NCI-H128 (cell line): ENCODE results near the gene PWP2.
"Not testable (repeated sequence)": the region's sequence is repeated elsewhere in the genome, so short reads cannot be mapped to it uniquely, and the experiment has no call there.

Source experiments
- DNase-seq: peaks from one replicate; lab custom pipeline; 2025; ENCODE audit not compliant: unreplicated experiment; lab: John Stamatoyannopoulos, UW

PWP2 gene

GRCh38 chr21:44159349-44160297 is 52.4 kb downstream of the PWP2 start:
- DNase-seq, result not testable (repeated sequence)

DNA sequence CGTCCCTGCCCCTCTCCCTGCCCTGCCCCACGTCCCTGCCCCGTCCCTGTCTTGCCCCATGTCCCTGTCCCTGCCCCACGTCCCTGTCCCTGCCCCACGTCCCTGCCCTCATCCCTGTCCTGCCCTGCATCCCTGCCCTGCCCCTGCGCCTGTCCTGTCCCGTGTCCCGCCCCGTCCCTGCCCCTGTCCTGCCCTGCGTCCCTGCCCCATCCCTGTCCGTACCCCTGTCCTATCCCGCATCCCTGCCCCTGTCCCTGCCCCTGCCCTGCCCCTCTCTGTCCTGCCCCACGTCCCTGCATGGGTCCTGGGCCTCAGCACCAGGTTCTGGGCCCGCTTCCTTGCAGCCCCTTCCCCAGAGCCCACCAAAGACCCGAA is 53.1 kb downstream of the PWP2 start:
- not testable (repeated sequence) for DNase-seq

- DNase-seq, result not testable (repeated sequence)
Observed at GRCh38 chr21:44160821-44161220, 53.6 kb downstream of the PWP2 start.

- not testable (repeated sequence) for DNase-seq
Observed at GRCh38 chr21:44163167-44163653, 56.0 kb downstream of the PWP2 start.

GRCh38 chr21:44165933-44166332 is 58.7 kb downstream of the PWP2 start:
- DNase-seq, result not testable (repeated sequence)

GRCh38 chr21:44167527-44167926 is 60.3 kb downstream of the PWP2 start:
- not testable (repeated sequence) for DNase-seq

- DNase-seq, result not testable (repeated sequence)
Observed at GRCh38 chr21:44170326-44170725, 63.1 kb downstream of the PWP2 start.

GRCh38 chr21:44170863-44171262 is 63.7 kb downstream of the PWP2 start:
- DNase-seq, result not testable (repeated sequence)

- not testable (repeated sequence) for DNase-seq
Observed at GRCh38 chr21:44171962-44172572, 64.9 kb downstream of the PWP2 start.

DNA sequence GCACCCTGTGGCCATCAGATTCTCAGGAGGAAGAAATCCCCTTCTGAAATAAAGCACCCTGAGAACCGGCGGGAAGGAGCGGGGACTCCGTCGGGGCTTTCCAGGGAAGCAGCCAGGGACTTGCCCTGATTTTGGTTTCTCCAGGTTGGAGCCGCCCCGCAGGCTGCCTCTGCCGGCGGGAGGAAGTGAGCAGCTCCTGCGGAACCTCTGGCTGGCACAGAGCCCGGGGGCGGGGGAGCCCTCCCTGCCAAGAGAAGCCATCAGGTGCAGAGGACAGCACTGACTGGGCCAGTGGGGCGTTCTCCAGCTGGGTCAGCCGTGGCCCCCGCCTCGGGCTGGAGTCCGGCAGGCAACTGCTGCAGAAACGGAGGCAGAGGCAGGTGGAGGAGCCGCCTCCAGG is 65.5 kb downstream of the PWP2 start:
- DNase-seq, result not testable (repeated sequence)

DNA sequence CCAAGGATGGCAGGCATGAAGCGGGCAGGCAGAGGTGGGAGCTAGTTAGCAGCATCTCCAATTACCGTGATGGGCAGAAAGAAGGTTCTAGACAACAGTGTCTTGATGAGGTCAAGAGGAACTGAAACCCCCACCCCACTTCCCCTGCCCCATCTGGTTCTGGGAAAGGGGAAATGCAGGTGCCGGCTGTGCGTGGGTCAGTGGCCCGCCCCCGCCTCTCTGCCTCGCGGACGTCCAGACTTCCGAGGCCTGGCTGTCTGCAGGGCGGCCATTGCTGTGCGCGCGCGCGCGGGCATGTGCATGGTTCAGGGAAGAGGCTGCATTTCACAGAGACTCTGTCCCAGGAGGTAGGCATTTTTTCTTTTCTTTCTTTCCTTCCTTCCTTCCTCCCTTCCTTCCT is 68.0 kb downstream of the PWP2 start:
- not testable (repeated sequence) for DNase-seq

DNA sequence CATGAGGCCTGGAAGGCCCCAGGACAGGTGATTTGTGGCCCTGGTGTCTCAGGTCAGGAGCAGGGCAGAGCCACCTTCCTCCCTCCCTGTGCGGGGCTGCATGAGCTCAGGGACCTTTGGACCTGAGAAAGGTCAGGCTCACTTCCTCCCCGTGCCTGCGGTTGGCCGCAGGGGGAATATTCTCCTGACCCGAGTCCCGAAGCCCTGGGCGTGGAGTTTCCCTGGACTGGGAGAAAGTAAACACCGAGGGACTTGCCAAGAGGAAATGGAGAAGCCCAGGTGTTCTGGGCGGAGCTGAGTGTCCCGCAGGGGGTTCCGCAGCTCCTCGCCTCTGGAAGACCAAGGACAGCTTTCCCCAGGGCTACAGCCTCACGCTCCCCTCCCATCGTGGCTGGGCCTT is 68.9 kb downstream of the PWP2 start:
- DNase-seq, result not testable (repeated sequence)
